Right atrium auricular region (tissue), 2 donors: ENCODE results near the gene TRAPPC11. TPM values are rescaled to one million over a fixed set of nuclear protein-coding genes. Genes with fewer than 3 reads are reported as not detected.

ENCODE experiments used
- DNase-seq: peaks from one replicate; pipeline ENCODE4 v3.0.0-alpha.2; 2019; ENCODE audit warnings: low spot score
- H3K27ac ChIP-seq, 2 donors: fragments of 200-600 bp; sonication (generic); 1 replicate in 1 of 2; 2 replicates in 1 of 2; pipeline ENCODE4 v1.5.1; 2016 to 2019
- H3K27me3 ChIP-seq, 2 donors: fragments of 200-600 bp; sonication (generic); one replicate each; pipeline versions ENCODE4 v1.5.1 to v1.6.0; 2017 to 2019
- H3K36me3 ChIP-seq: fragments of 200-600 bp; sonication (generic); one replicate; pipeline ENCODE4 v1.5.1; 2016
- H3K4me1 ChIP-seq, 2 donors: fragments of 200-600 bp; sonication (generic); one replicate each; pipeline versions ENCODE4 v1.5.1 to v1.6.0; 2017 to 2019
- H3K4me3 ChIP-seq, 2 donors: fragments of 200-600 bp; sonication (generic); 1 replicate in 1 of 2; 2 replicates in 1 of 2; pipeline ENCODE4 v1.5.1; 2017 to 2019; ENCODE audit warnings: mild to moderate bottlenecking in 1 of 2, moderate library complexity in 1 of 2
- H3K9me3 ChIP-seq, 2 donors: fragments of 200-600 bp; sonication (generic); one replicate each; pipeline ENCODE4 v1.5.1; 2019
- total RNA-seq, 2 donors: library from RNA; depleted of rRNA; stranded (reverse); fragments of >200 nt; gene quantifications; one replicate each; pipeline ENCODE4 v1.1.0, GENCODE V29; 2016
- TF ChIP-seq, protein P1 (sequence below), 2 donors: fragments of 200-600 bp; sonication (generic); IDR thresholded peaks; one replicate each; pipeline ENCODE4 v1.5.1; 2019; ENCODE audit warnings: antibody characterized with exemption in 2 of 2

The TRAPPC11 gene
- 10 to 100 TPM; 22.2 to 31.0 TPM for total RNA-seq

DNA sequence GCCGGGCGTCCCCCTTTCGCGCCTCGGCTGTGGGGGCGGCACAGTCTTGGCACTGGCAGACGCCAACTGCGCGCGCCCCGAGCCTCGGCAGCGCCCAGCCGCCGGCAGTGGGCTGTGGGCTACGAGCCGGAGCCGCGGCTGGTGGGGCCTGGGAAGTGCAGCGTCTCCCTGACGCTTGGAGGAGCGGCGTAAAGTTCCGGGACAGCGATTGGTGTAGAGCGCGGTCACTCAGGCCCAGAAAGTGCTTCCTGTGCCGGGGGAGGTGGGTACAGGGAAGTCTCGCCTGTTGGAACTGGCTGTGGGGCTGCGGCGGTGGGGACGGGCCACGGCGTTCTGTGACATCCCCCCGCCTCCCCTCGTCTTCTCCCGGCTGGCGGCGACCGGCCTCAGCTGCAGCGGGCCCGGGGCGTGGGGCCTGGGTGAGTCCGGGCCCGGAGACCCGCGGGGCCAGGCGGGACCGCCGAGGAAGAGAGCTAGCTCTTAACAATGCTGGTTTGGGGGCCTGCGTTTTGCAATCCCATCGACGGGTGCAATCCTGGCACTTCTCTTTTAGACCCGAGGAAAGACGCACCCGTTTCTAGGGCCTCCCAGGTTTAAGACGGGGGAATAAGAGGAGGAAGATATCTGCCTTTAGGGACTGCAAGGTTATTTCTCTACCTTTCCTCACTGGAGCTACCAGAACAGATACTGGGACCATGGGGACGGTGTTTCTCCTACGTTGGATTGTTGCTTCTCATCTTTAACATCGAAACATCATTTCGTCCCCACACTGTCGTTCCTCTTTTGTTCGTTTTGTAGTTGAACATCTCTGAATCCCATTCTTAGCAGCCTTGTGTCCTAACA lies at the start of gene TRAPPC11, which contains the start of gene RWDD4:
Gene TRAPPC11, plus strand, starts transcription at position 265 of the 843 bp plus-strand sequence. CDS start 4,575 bp downstream, outside the sequence.
Gene RWDD4, minus strand, starts transcription at position 157 of the 843 bp plus-strand sequence. CDS start 233 bp downstream, outside the sequence.
- TF ChIP-seq, protein P1, sequence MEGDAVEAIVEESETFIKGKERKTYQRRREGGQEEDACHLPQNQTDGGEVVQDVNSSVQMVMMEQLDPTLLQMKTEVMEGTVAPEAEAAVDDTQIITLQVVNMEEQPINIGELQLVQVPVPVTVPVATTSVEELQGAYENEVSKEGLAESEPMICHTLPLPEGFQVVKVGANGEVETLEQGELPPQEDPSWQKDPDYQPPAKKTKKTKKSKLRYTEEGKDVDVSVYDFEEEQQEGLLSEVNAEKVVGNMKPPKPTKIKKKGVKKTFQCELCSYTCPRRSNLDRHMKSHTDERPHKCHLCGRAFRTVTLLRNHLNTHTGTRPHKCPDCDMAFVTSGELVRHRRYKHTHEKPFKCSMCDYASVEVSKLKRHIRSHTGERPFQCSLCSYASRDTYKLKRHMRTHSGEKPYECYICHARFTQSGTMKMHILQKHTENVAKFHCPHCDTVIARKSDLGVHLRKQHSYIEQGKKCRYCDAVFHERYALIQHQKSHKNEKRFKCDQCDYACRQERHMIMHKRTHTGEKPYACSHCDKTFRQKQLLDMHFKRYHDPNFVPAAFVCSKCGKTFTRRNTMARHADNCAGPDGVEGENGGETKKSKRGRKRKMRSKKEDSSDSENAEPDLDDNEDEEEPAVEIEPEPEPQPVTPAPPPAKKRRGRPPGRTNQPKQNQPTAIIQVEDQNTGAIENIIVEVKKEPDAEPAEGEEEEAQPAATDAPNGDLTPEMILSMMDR (IDR thresholded peaks at IDR 0.05) = no peak
- Histone ChIP-seq H3K27me3 (no peaks in the 10 kb centered on the region), H3K36me3 (no peaks in the 10 kb centered on the region), H3K4me1 (peaks cover 0 to 26% of the 10 kb centered on the region in 2 donors), H3K9me3 (no peaks in the 10 kb centered on the region), H3K27ac (peak within 1 kb of the TSS; percentile 90 to 97), H3K4me3 (peak within 1 kb of the TSS; percentile 61 to 83)
- DNase-seq = peak; percentile 97

DNA sequence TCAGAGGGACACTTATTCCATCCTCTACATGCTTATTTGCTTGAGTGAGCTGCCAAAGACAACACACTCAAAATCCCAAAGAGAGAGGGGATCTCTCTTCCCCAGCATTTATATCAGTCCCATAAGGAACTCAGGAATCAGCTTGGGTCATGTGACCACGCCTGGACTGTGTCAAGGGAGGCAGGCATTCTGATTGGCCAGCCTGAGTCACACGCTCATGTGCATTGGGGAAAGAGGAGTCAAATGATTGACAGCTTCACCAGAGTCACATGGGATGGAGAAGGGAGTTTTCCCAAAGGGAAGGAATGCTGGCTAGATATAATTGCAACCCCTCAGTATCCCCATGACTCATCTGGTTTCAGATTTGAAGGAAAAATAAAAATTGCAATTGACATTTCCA lies 49.1 kb upstream of the TRAPPC11 start:
- DNase-seq = no peak
- no peaks in the 10 kb centered on the region for H3K4me1 ChIP-seq
- TF ChIP-seq, protein P1 (IDR thresholded peaks at IDR 0.05) = no peak
- no peak overlapping the region for H3K4me3 ChIP-seq
- no peaks in the 10 kb centered on the region for H3K9me3 ChIP-seq
- no peaks in the 10 kb centered on the region for H3K36me3 ChIP-seq
- no peak overlapping the region for H3K27ac ChIP-seq
- no peaks in the 10 kb centered on the region for H3K27me3 ChIP-seq

DNA sequence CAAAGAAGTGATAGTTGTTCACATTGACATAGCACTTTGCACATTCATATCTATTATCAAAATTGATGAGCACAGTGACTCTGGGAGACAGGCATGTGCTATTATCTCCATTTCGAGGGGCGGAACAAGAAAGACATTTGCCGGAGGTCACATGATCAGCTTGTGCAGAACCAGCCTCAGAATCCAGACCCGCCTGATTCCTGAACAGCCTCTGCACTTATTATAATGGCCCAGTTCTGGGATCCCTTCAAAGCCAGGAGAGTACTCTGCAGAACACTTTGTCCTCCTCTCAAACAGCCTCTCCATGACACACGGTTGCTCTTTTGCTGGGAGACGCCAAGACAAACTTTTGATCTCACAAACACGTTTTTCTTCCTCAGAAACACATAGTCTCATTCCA lies 48.5 kb upstream of the TRAPPC11 start:
- Histone ChIP-seq H3K9me3 (no peaks in the 10 kb centered on the region), H3K4me1 (no peaks in the 10 kb centered on the region), H3K27ac (no peak overlapping the region), H3K4me3 (no peak overlapping the region), H3K27me3 (no peaks in the 10 kb centered on the region), H3K36me3 (no peaks in the 10 kb centered on the region)
- DNase-seq = no peak
- TF ChIP-seq, protein P1 (IDR thresholded peaks at IDR 0.05) = no peak

DNA sequence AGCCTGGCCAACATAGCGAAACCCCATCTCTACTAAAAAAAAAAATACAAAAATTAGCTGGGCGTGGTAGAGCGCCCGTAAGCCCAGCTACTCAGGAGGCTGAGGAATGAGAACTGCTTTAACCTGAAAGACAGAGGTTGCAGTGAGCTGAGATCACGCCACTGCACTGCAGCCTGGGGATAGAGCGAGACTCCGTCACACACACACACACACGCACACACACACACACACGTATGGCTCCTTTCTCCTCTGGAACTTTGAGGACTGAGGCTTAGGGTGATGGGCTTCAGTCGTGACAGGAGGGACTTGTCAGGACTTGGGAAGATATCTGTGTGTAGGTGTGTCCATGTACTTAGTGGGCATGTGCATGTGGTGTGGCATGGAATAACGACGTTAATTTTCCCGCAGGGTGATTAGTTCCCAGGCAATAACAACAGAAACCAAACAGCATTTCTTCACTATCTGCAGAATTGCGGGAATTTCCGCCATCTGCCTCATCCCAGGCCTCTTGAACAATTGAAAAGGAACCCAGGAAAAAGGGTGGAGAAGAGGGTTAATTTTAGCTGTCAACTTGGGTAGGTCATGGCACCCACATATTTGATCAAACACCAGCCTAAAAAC lies 47.8 kb upstream of the TRAPPC11 start:
- Histone ChIP-seq H3K36me3 (no peaks in the 10 kb centered on the region), H3K27me3 (no peaks in the 10 kb centered on the region), H3K4me3 (no peak overlapping the region), H3K4me1 (no peaks in the 10 kb centered on the region), H3K27ac (no peak overlapping the region), H3K9me3 (no peaks in the 10 kb centered on the region)
- DNase-seq = no peak
- TF ChIP-seq, protein P1 (IDR thresholded peaks at IDR 0.05) = no peak

DNA sequence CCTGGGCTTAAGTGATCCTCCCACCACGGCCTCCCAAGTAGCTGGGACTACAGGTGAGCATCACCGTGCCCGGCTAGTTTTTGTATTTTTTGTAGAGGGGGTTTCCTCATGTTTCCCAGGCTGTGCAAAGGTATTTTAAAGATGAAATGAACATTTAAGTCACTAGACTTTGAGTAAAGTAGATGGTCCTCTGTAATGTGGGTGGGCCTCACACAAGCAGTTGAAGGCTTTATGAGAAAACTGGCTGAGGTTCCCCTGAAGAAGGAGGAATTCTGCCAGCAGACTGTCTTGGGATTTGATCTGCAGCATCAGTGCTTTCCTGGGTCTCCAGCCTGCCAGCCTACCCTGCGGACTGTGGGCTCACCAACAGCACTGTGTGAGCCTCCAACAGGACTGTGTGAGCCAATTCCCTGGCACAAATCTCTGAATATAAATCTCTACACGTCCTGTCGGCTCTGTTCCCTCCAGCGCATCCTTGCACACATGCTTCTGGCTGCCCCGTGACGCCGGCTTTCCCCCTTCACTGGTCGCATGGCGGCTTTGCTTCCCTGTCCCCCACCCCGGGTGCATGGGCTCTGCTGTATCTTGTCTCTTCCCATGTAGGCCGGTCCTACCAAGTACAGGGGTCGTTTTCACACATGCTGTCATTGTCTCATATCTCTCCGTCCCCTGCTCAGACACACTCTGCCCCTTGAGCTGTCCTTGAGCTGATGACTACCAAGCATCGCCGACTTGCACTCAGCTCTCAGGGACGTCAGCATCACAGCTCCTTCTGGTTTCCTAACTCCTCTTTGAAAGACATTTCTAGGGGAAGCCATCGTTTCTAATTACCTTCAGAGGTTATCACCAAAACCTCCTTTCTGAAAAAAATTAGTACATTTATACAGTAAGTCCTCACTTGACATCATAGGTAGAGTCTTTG lies 46.5 kb upstream of the TRAPPC11 start:
- Histone ChIP-seq H3K27me3 (no peaks in the 10 kb centered on the region), H3K4me1 (no peaks in the 10 kb centered on the region), H3K4me3 (no peak overlapping the region), H3K9me3 (no peaks in the 10 kb centered on the region), H3K36me3 (no peaks in the 10 kb centered on the region), H3K27ac (no peak overlapping the region)
- TF ChIP-seq, protein P1 (IDR thresholded peaks at IDR 0.05) = no peak
- no peak for DNase-seq
